ENCODE results near the gene MAST2.

The MAST2 gene

GRCh38 chr1:45803299-45803780 is at the start of gene MAST2:
MAST2 (plus strand) TSS chr1:45803612; CDS start chr1:45803896, 284 bp downstream.
- peak; percentile 85 for DNase-seq

GRCh38 chr1:45755697-45756096 is 47.7 kb upstream of the MAST2 start:
- no peak for DNase-seq

GRCh38 chr1:45762291-45762690 is 41.1 kb upstream of the MAST2 start:
- no peak for DNase-seq

- no peak for DNase-seq
These were observed 37.2 kb upstream of the MAST2 start for GRCh38 chr1:45765999-45766792.

- DNase-seq: no peak
These were observed 36.4 kb upstream of the MAST2 start for GRCh38 chr1:45767035-45767434.

- no peak for DNase-seq
These were observed 34.0 kb upstream of the MAST2 start for GRCh38 chr1:45769261-45769932.

GRCh38 chr1:45772971-45773370 is 30.4 kb upstream of the MAST2 start:
- no peak for DNase-seq

GRCh38 chr1:45775794-45776193 is 27.6 kb upstream of the MAST2 start:
- DNase-seq: no peak

GRCh38 chr1:45785583-45785982 is 17.8 kb upstream of the MAST2 start:
- no peak for DNase-seq

- no peak for DNase-seq
These were observed 15.5 kb upstream of the MAST2 start for GRCh38 chr1:45787905-45788304.

GRCh38 chr1:45789601-45790000 is 13.8 kb upstream of the MAST2 start:
- DNase-seq: no peak

- no peak for DNase-seq
These were observed 10.7 kb upstream of the MAST2 start for GRCh38 chr1:45792744-45793143.

GRCh38 chr1:45793942-45794604 is 9.3 kb upstream of the MAST2 start:
- no peak for DNase-seq

GRCh38 chr1:45796381-45796780 is 7.0 kb upstream of the MAST2 start:
- no peak for DNase-seq

GRCh38 chr1:45796946-45797345 is 6.5 kb upstream of the MAST2 start:
- no peak for DNase-seq

- DNase-seq: no peak
These were observed 2.5 kb upstream of the MAST2 start for GRCh38 chr1:45800899-45801298.

- DNase-seq: no peak
These were observed 791 bp upstream of the MAST2 start for GRCh38 chr1:45802343-45803298.

GRCh38 chr1:45803781-45804668 is 613 bp downstream of the MAST2 start:
- DNase-seq: peak; percentile 9

GRCh38 chr1:45804669-45804969 is 1.2 kb downstream of the MAST2 start:
- no peak for DNase-seq

- DNase-seq: no peak
These were observed 2.7 kb downstream of the MAST2 start for GRCh38 chr1:45806129-45806528.

GRCh38 chr1:45809761-45810160 is 6.3 kb downstream of the MAST2 start:
- DNase-seq: no peak

- no peak for DNase-seq
These were observed 11.4 kb downstream of the MAST2 start for GRCh38 chr1:45814776-45815175.
